Mucosa of descending colon (tissue), 3 donors: Measurements from ENCODE around the gene OSBPL8. TPM values are rescaled to one million over a fixed set of nuclear protein-coding genes. Genes with fewer than 3 reads are reported as not detected.

ENCODE experiments used
- ATAC-seq: fragments of 200-7000 bp; cut with Tn5 transposase; one replicate; pipeline ENCODE4 v1.9.1; 2020; ENCODE audit warnings: mild to moderate bottlenecking, moderate library complexity
- DNase-seq, 3 donors: peaks; one replicate each; pipeline ENCODE4 v3.0.0-alpha.2; 2020
- H3K36me3 ChIP-seq: fragments of 200-600 bp; one replicate; pipeline ENCODE4 v1.8.0; 2021; ENCODE audit warnings: low read depth, mild to moderate bottlenecking
- H3K4me1 ChIP-seq: fragments of 200-600 bp; one replicate; pipeline ENCODE4 v1.8.0; 2021; ENCODE audit warnings: low read depth, mild to moderate bottlenecking
- H3K4me3 ChIP-seq: fragments of 200-600 bp; one replicate; pipeline ENCODE4 v1.8.0; 2021; ENCODE audit warnings: mild to moderate bottlenecking
- H3K9me3 ChIP-seq: fragments of 200-600 bp; one replicate; pipeline ENCODE4 v1.8.0; 2021; ENCODE audit warnings: mild to moderate bottlenecking
- intact Hi-C, 2 donors: fragments of 100-400 bp; cut with DNase I in 1 of 2; cut with micrococcal nuclease in 1 of 2; formaldehyde crosslinking; loops; one replicate each; pipeline versions ENCODE4 v1.11.0 to v1.11.1; 2022; cut with DNase I, micrococcal nuclease
- total RNA-seq, 3 donors: library from RNA; stranded (reverse); fragmentation: NEBNext Ultra II Directional in 2 of 3; extraction: Animal tissue kit (Norgen Biotek cat#: 25700) in 2 of 3; gene quantifications; one replicate each; pipeline versions ENCODE4 v1.2.1 to v1.2.4, GENCODE V29; 2021 to 2023
- TF ChIP-seq, protein P1 (sequence below): fragments of 200-600 bp; IDR thresholded peaks from one replicate; pipeline ENCODE4 v1.8.0; 2022; ENCODE audit warnings: antibody characterized with exemption, mild to moderate bottlenecking
- donor health status: DM: no; HTN: no; CAD: no; lungs with moderate emphysema.
- donor health status: DM: no; HTN: no; CAD: no.
- donor health status: DM: no; HTN: yes; CAD: no.

Gene OSBPL8
- total RNA-seq, 3 donors from 2014 or later, result 26.3 to 56.0 (median 26.9) TPM

DNA sequence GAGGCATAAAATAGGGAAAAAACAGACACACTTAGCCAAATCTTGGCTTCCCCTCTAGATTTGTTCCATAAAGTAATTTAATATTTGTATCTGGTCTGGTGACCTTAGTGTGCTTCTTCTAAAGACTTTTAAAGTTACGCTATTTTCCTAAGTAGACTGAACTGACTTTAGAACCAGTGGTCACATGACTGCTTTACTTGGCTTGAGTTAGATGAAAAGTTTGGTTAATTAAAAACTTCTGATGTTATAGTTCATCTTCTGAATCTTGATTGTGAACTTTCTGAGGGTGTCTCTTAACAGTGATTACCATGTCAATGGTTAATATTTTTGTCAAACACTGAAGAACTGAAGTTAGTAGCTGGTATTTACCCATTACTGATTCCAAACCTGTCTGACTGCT lies 214.0 kb downstream of the OSBPL8 start:
- intact Hi-C loops, result no loop called here
- ATAC-seq, result no peak
- DNase-seq, result no peak
- TF ChIP-seq, protein P1, sequence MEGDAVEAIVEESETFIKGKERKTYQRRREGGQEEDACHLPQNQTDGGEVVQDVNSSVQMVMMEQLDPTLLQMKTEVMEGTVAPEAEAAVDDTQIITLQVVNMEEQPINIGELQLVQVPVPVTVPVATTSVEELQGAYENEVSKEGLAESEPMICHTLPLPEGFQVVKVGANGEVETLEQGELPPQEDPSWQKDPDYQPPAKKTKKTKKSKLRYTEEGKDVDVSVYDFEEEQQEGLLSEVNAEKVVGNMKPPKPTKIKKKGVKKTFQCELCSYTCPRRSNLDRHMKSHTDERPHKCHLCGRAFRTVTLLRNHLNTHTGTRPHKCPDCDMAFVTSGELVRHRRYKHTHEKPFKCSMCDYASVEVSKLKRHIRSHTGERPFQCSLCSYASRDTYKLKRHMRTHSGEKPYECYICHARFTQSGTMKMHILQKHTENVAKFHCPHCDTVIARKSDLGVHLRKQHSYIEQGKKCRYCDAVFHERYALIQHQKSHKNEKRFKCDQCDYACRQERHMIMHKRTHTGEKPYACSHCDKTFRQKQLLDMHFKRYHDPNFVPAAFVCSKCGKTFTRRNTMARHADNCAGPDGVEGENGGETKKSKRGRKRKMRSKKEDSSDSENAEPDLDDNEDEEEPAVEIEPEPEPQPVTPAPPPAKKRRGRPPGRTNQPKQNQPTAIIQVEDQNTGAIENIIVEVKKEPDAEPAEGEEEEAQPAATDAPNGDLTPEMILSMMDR, result no peak
- no peaks in the 10 kb centered on the region for H3K9me3 ChIP-seq
- peaks cover 10% of the 10 kb centered on the region for H3K4me1 ChIP-seq
- H3K36me3 ChIP-seq, result no peaks in the 10 kb centered on the region
- H3K4me3 ChIP-seq, result no peak overlapping the region

DNA sequence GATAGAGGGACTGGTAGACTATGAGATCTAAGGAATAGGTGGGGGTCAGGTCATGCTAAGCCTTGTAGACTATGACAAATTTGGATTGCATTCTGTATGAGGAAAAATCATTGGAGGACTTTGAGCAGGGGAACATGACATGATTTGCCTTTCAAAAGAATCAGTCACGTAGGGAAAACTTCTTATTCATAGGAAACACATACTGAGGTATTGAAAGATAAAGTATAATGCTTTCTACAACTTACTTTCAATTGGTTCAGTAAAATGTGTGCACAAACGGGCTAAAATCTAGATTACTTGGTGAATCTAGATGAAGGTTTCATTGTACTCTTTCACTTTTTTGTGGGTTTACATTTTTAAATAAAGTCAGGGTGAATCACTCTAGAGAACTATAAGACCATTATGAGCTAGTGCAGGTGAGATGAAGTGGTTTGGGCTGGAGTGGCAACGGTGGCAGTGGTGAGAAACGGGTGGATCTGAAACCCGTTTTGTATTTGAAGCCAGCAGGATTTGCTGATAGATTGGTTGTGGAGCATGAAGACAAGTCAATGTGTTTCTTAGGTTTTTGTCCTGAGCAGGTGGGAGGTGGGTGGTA lies 218.0 kb downstream of the OSBPL8 start:
- ATAC-seq, result no peak
- Histone ChIP-seq H3K9me3 (no peaks in the 10 kb centered on the region), H3K36me3 (no peaks in the 10 kb centered on the region), H3K4me3 (no peak overlapping the region), H3K4me1 (no peaks in the 10 kb centered on the region)
- TF ChIP-seq, protein P1, result no peak
- intact Hi-C loops, result no loop called here
- no peak for DNase-seq

DNA sequence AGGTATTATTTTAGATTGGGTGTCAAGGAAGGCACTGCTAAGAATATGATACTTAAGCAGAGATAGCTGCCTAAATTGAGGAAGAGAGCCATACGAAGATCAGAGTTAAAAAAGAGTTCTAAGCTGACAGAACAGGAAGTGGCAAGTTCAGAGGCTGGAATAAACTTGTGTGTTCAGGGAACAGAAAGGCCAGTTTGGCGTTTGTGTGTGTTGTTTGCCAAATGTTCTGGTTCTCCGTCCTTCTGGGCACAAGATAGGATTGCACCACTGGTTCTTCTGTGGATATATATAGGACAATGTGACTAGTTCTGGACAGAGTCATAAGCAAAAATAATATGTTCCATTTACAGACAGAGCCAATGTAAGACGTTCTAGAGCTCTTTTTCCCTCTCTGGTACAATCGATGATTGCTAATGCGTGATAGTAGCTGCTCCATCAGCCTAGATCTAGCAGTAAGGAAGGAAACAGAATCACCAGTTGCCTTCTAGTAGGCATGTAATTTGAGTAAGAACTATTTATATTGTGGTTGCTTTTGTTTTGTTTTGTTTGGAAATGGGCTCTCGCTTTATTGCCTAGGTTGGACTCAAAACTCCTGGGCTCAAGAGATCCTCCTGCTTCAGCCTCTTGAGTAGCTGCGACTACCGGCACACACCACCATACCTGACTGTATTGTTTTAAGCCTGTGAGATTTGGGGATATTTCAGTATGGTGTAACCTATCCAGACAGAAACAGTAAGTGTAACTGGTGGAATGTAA lies 218.7 kb downstream of the OSBPL8 start:
- TF ChIP-seq, protein P1, result no peak
- H3K9me3 ChIP-seq, result no peaks in the 10 kb centered on the region
- intact Hi-C loops, result no loop called here
- no peaks in the 10 kb centered on the region for H3K36me3 ChIP-seq
- DNase-seq, result no peak
- no peak overlapping the region for H3K4me3 ChIP-seq
- ATAC-seq, result no peak
- no peaks in the 10 kb centered on the region for H3K4me1 ChIP-seq

DNA sequence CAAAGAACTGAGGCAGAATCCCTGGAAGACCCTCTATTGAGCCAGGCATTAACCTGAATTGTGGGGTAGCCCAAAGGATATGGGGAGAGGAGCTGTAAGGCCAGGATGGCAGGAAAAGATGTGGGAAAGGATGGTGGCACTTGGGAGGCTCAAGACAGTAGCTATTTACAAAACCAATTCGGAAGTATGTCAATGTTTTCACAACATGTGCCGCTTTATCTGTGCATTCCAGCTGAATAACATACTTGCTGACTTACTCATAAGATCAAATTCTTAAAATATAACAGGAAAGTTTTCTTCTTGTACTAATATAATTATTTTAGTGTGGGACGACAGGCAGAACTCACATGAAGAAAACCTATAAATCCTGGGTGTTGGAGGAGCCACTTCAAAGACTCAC lies 222.0 kb downstream of the OSBPL8 start:
- intact Hi-C loops, result no loop called here
- TF ChIP-seq, protein P1, result no peak

DNA sequence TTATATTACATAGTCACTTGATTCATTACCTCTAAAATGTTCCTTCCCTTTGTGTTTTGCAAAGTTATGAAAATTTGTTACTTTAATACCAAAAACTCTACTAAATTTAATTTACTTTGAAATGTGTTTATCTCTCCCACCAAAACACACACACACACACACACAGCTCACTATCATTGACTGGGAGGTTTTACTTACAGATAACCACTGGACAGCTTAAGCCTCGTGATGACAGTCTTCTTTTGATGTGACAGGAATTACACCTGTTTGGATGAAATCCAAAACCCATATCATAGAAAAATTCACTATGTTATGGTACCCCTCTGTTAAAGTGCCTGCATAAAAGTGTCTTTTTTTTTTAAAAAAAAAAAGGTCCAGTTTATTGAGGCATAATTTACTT lies 227.0 kb downstream of the OSBPL8 start:
- intact Hi-C loops, result no loop called here
- no peaks in the 10 kb centered on the region for H3K9me3 ChIP-seq
- ATAC-seq, result no peak
- TF ChIP-seq, protein P1, result no peak
- H3K36me3 ChIP-seq, result no peaks in the 10 kb centered on the region
- no peak overlapping the region for H3K4me3 ChIP-seq
- no peaks in the 10 kb centered on the region for H3K4me1 ChIP-seq
- DNase-seq, result no peak

More for the DNA sequence above, 222.0 kb downstream of the OSBPL8 start:
- no peak for DNase-seq
- Histone ChIP-seq H3K4me1 (no peaks in the 10 kb centered on the region), H3K36me3 (no peaks in the 10 kb centered on the region), H3K9me3 (no peaks in the 10 kb centered on the region), H3K4me3 (no peak overlapping the region)
- ATAC-seq, result no peak
